ENCODE data around the gene TSPAN4.

DNA sequence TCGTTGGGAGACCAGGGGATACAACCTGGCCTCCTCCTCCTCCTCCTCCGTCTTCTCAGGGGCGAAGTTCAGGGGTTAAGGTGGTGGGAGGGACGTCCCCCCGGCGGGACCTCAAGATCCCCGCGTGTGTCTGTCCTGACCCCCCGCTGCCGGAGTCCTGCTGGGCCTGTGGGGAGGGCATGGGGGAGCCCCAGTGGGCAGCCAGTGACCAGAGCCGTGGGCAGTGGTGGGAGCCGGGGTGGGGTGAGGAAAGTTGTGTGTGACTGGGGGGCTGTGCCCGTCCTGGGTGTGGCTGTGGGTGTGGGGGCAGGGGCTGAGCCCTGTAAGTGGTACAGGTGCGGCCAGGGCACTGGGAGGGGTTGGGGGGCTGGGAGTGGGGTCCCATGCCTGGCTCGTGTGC lies 10.1 kb downstream of the TSPAN4 start:
- TF ChIP-seq, protein P1, sequence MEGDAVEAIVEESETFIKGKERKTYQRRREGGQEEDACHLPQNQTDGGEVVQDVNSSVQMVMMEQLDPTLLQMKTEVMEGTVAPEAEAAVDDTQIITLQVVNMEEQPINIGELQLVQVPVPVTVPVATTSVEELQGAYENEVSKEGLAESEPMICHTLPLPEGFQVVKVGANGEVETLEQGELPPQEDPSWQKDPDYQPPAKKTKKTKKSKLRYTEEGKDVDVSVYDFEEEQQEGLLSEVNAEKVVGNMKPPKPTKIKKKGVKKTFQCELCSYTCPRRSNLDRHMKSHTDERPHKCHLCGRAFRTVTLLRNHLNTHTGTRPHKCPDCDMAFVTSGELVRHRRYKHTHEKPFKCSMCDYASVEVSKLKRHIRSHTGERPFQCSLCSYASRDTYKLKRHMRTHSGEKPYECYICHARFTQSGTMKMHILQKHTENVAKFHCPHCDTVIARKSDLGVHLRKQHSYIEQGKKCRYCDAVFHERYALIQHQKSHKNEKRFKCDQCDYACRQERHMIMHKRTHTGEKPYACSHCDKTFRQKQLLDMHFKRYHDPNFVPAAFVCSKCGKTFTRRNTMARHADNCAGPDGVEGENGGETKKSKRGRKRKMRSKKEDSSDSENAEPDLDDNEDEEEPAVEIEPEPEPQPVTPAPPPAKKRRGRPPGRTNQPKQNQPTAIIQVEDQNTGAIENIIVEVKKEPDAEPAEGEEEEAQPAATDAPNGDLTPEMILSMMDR (conservative IDR thresholded peaks at IDR 0.05; ENCODE audit: low read length): no peak
- TF ChIP-seq EZH2phosphoT487 (IDR thresholded peaks at IDR 0.05; ENCODE audit: borderline replicate concordance, low read depth, low read length): no peak

Data from OCI-LY7 (cell line).